ENCODE results near the gene NME5. TPM values are rescaled to one million over a fixed set of nuclear protein-coding genes. Genes with fewer than 3 reads are reported as not detected.

Gene NME5, protein sequence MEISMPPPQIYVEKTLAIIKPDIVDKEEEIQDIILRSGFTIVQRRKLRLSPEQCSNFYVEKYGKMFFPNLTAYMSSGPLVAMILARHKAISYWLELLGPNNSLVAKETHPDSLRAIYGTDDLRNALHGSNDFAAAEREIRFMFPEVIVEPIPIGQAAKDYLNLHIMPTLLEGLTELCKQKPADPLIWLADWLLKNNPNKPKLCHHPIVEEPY
- polyA plus RNA-seq (2012; ENCODE audit: low read depth, missing spikeins) = 0.63 TPM

- peak; percentile 95 for FAIRE-seq
- DNase-seq (ENCODE audit: insufficient read length, low spot score) = peak; percentile 56
- TF ChIP-seq POU2F2 (IDR thresholded peaks at IDR 0.05; ENCODE audit: low read depth, low read length) (0 out of 2 replicates have a peak, but pooled peaks have one; percentile 32), POLR2AphosphoS5 (IDR thresholded peaks at IDR 0.05; ENCODE audit: low read depth, low read length) (no peak)
Measured at GRCh38 chr5:138138949-138139780, at the start of gene NME5. NME5 (minus strand) TSS chr5:138139428; CDS start chr5:138138780, 648 bp downstream.

DNA sequence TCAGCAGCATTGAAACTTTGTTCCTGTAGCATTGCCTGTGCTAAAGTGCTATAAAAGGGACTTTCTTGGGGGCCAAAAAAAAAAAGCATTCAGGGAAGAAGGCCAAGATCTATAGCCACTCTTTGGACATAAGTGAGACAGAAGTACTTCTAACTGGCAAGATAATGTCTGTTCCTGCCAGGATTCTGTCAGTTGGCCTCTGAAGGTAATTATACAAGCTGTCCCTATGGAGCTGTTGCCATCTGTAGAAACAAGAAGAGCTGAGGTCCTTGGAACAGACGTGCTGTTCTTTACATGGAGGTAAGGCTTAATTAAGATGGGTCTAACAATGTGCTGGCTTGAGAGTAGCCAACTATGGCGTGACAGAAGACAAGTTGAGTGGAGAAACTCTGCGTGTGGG lies 49.4 kb upstream of the NME5 start:
- FAIRE-seq (no peak), DNase-seq (ENCODE audit: insufficient read length, low spot score) (no peak)
- TF ChIP-seq POLR2A (IDR thresholded peaks at IDR 0.05; ENCODE audit: low read depth, low read length) (no peak), TAF1 (IDR thresholded peaks at IDR 0.05; ENCODE audit: low read depth, low read length) (no peak), SPI1 (IDR thresholded peaks at IDR 0.05; ENCODE audit: low read depth, low read length) (no peak), POU2F2 (IDR thresholded peaks at IDR 0.05; ENCODE audit: low read depth, low read length) (no peak), POLR2AphosphoS5 (IDR thresholded peaks at IDR 0.05; ENCODE audit: low read depth, low read length) (no peak), PAX5 (IDR thresholded peaks at IDR 0.05; ENCODE audit: insufficient read depth, low read length, severe bottlenecking) (no peak)

GRCh38 chr5:138186002-138186447 lies 46.8 kb upstream of the NME5 start:
- FAIRE-seq = peak; percentile 38
- TF ChIP-seq SPI1 (IDR thresholded peaks at IDR 0.05; ENCODE audit: low read depth, low read length) (peak; percentile 93), PAX5 (IDR thresholded peaks at IDR 0.05; ENCODE audit: insufficient read depth, low read length, severe bottlenecking) (no peak), POLR2A (IDR thresholded peaks at IDR 0.05; ENCODE audit: low read depth, low read length) (no peak), TAF1 (IDR thresholded peaks at IDR 0.05; ENCODE audit: low read depth, low read length) (no peak), POU2F2 (IDR thresholded peaks at IDR 0.05; ENCODE audit: low read depth, low read length) (no peak), POLR2AphosphoS5 (IDR thresholded peaks at IDR 0.05; ENCODE audit: low read depth, low read length) (no peak)
- DNase-seq (ENCODE audit: insufficient read length, low spot score) = no peak

DNA sequence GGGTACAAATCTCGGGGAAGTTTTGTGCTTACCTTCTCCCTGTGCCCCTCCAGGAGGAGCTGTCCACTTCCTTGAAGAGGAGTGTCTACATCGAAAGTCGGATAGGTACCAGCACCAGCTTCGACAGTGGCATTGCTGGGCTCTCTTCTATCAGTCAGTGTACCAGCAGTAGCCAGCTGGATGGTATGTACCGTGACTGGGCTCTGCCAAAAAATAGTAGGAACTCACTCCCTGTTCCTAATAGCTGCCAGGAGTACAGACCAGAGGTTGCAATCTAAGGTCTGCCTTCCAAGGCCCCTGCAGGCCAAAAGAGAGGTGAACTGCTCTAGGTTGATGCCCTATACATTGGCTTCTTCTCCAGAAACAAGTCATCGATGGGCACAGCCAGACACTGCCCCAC lies 43.6 kb upstream of the NME5 start:
- FAIRE-seq = no peak
- DNase-seq (ENCODE audit: insufficient read length, low spot score) = no peak
- no peak for TF ChIP-seq SPI1 (IDR thresholded peaks at IDR 0.05; ENCODE audit: low read depth, low read length)
- no peak for TF ChIP-seq PAX5 (IDR thresholded peaks at IDR 0.05; ENCODE audit: insufficient read depth, low read length, severe bottlenecking)
- no peak for TF ChIP-seq TAF1 (IDR thresholded peaks at IDR 0.05; ENCODE audit: low read depth, low read length)
- no peak for TF ChIP-seq POLR2AphosphoS5 (IDR thresholded peaks at IDR 0.05; ENCODE audit: low read depth, low read length)
- no peak for TF ChIP-seq POLR2A (IDR thresholded peaks at IDR 0.05; ENCODE audit: low read depth, low read length)
- no peak for TF ChIP-seq POU2F2 (IDR thresholded peaks at IDR 0.05; ENCODE audit: low read depth, low read length)

- FAIRE-seq = no peak
- TF ChIP-seq PAX5 (IDR thresholded peaks at IDR 0.05; ENCODE audit: insufficient read depth, low read length, severe bottlenecking) = no peak
- no peak for TF ChIP-seq POLR2A (IDR thresholded peaks at IDR 0.05; ENCODE audit: low read depth, low read length)
- no peak for TF ChIP-seq POLR2AphosphoS5 (IDR thresholded peaks at IDR 0.05; ENCODE audit: low read depth, low read length)
- TF ChIP-seq SPI1 (IDR thresholded peaks at IDR 0.05; ENCODE audit: low read depth, low read length) = no peak
- no peak for TF ChIP-seq POU2F2 (IDR thresholded peaks at IDR 0.05; ENCODE audit: low read depth, low read length)
- TF ChIP-seq TAF1 (IDR thresholded peaks at IDR 0.05; ENCODE audit: low read depth, low read length) = no peak
- no peak for DNase-seq (ENCODE audit: insufficient read length, low spot score)
Measured at GRCh38 chr5:138180841-138181240, 41.6 kb upstream of the NME5 start.

DNA sequence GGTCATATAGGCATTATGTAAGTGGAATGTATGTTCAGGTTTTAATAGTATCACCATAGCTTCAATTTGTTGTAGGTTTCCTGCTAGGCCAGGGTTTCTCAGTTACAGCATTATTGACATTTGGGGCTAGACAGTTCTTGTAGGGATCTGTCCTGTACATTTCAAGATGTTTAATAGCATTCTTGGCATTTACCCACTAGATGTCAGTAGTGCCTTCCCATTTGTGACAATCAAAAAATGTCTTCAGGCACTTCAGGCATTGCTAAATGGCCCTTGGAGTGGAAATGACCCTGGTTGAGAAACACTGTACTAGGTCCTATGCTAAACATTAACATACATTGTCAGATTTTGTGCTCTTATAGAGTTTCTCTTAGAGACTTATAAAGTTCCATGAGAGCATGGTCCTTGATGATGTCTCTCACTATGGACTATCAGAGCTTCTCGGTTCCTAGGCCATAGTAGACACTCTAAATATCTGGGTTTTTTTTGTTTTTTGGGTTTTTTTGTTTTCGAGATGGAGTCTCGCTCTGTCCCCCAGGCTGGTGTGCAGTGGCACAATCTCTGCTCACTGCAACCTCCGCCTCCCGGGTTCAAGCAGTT lies 41.1 kb upstream of the NME5 start:
- FAIRE-seq (peak; percentile 47), DNase-seq (ENCODE audit: insufficient read length, low spot score) (no peak)
- TF ChIP-seq POLR2A (IDR thresholded peaks at IDR 0.05; ENCODE audit: low read depth, low read length) = no peak

GRCh38 chr5:138179277-138179857 lies 40.1 kb upstream of the NME5 start:
- TF ChIP-seq POLR2A (IDR thresholded peaks at IDR 0.05; ENCODE audit: low read depth, low read length) = no peak
- DNase-seq (ENCODE audit: insufficient read length, low spot score) (no peak), FAIRE-seq (no peak)

DNA sequence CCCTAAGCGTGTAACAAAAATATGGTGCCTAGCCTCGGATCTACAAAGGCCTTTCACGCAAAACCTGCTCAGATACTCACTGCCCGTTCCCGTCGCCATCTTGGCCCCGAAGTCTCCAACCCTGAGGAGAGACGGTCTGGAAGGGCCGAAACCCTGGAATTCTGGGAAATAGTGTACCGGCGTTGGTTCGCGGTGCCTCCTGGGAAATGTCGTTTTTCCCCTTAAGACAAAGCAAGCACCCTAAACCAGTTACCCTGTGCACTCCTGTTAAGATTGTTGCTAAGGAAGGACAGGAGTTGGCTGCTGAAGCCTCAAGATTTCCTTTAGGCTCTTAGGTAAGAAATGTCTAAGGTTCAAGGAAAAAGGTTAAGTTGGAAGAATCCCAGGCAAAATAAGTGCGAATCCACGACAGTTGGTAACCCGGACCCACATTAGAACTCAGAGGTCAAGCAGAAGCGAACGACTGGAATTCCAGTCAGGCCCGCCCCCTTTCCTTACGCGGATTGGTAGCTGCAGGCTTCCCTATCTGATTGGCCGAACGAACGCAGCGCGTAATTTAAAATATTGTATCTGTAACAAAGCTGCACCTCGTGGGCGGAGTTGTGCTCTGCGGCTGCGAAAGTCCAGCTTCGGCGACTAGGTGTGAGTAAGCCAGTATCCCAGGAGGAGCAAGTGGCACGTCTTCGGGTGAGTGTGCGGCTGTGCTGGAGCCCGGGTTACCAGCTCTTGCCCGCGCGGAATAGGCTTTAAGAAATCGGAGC lies 39.5 kb upstream of the NME5 start, which contains the start of the genes BRD8 and KIF20A:
Gene BRD8, minus strand, starts transcription at position 115 of the 761 bp plus-strand sequence. Its CDS starts 16 bp downstream, at position 99.
Gene KIF20A, plus strand, starts transcription at position 597 of the 761 bp plus-strand sequence. CDS start 569 bp downstream, outside the sequence.
- DNase-seq (ENCODE audit: insufficient read length, low spot score) = peak; percentile 48
- FAIRE-seq = peak; percentile 91
- no peak for TF ChIP-seq PAX5 (IDR thresholded peaks at IDR 0.05; ENCODE audit: insufficient read depth, low read length, severe bottlenecking)
- TF ChIP-seq POLR2A (IDR thresholded peaks at IDR 0.05; ENCODE audit: low read depth, low read length) = peak; percentile 82
- peak; percentile 78 for TF ChIP-seq TAF1 (IDR thresholded peaks at IDR 0.05; ENCODE audit: low read depth, low read length)
- peak; percentile 58; the same call in 1 of the 2 replicates for TF ChIP-seq POU2F2 (IDR thresholded peaks at IDR 0.05; ENCODE audit: low read depth, low read length)
- TF ChIP-seq POLR2AphosphoS5 (IDR thresholded peaks at IDR 0.05; ENCODE audit: low read depth, low read length) = peak; percentile 80
- TF ChIP-seq SPI1 (IDR thresholded peaks at IDR 0.05; ENCODE audit: low read depth, low read length) = no peak
